Right lung (tissue), 5 donors: ENCODE data around the gene TBX20. TPM values are rescaled to one million over a fixed set of nuclear protein-coding genes. Genes with fewer than 3 reads are reported as not detected.
A peak's percentile ranks its signal among the peaks of the same experiment; 100 is the strongest.
"Not testable (repeated sequence)": the region's sequence is repeated elsewhere in the genome, so short reads cannot be mapped to it uniquely, and the experiment has no call there.

Experiments used
- DNase-seq, 2 donors: peaks; one replicate each; pipeline ENCODE4 v3.0.0-alpha.2; 2013
- polyA plus RNA-seq, 5 donors: library from polyadenylated mRNA; unstranded; fragments of 120-200 nt; gene quantifications; one replicate each; pipeline versions ENCODE4 v1.2.1 to v1.2.3, GENCODE V29; 2013; ENCODE audit warnings: inconsistent platforms in 1 of 5, low replicate concordance in 1 of 5; ENCODE audit not compliant: insufficient read length in 5 of 5, insufficient read depth in 1 of 5

TBX20 gene
- polyA plus RNA-seq, 5 donors: not detected

- peak in 1 of 2 donors; percentile 21 for DNase-seq
Observed at GRCh38 chr7:35256256-35257175, 2.6 kb upstream of the TBX20 start.

- DNase-seq: peak in 1 of 2 donors; percentile 36
Observed at GRCh38 chr7:35255443-35256255, 1.7 kb upstream of the TBX20 start.

GRCh38 chr7:35254496-35255442 is 869 bp upstream of the TBX20 start:
- DNase-seq: peak in 1 of 2 donors; percentile 34

GRCh38 chr7:35253460-35253709 is 515 bp downstream of the TBX20 start:
- DNase-seq: no peak

- no peak for DNase-seq
Observed at GRCh38 chr7:35252612-35253459, 1.1 kb downstream of the TBX20 start.

GRCh38 chr7:35251606-35252310 is 2.1 kb downstream of the TBX20 start:
- no peak for DNase-seq

GRCh38 chr7:35250941-35251340 is 3.0 kb downstream of the TBX20 start:
- DNase-seq: no peak

GRCh38 chr7:35250452-35250851 is 3.4 kb downstream of the TBX20 start:
- no peak for DNase-seq

- no peak for DNase-seq
Observed at GRCh38 chr7:35249537-35249907, 4.4 kb downstream of the TBX20 start.

- DNase-seq: no peak
Observed at GRCh38 chr7:35248576-35249536, 5.0 kb downstream of the TBX20 start.

GRCh38 chr7:35246819-35247218 is 7.1 kb downstream of the TBX20 start:
- no peak for DNase-seq

- no peak for DNase-seq
Observed at GRCh38 chr7:35241884-35242283, 12.0 kb downstream of the TBX20 start.

GRCh38 chr7:35241436-35241835 is 12.5 kb downstream of the TBX20 start:
- DNase-seq: no peak

- DNase-seq: not testable (repeated sequence)
Observed at GRCh38 chr7:35241008-35241407, 12.9 kb downstream of the TBX20 start.

GRCh38 chr7:35238456-35238855 is 15.4 kb downstream of the TBX20 start:
- DNase-seq: not testable (repeated sequence)

- DNase-seq: no peak
Observed at GRCh38 chr7:35232994-35233393, 20.9 kb downstream of the TBX20 start.

GRCh38 chr7:35231221-35231620 is 22.7 kb downstream of the TBX20 start:
- DNase-seq: not testable (repeated sequence)

GRCh38 chr7:35229116-35229780 is 24.7 kb downstream of the TBX20 start:
- not testable (repeated sequence) for DNase-seq
